K562 treated with DMSO at 1 percent for 12 hours (cell line): ENCODE data around the gene IGF2BP2. TPM values are rescaled to one million over a fixed set of nuclear protein-coding genes. Genes with fewer than 3 reads are reported as not detected.

Experiments used
- total RNA-seq: library from RNA; unstranded; fragments of 300-600 nt; gene quantifications from 2 replicates; pipeline ENCODE4 v1.2.3, GENCODE V29; 2022; ENCODE audit not compliant: insufficient read depth

Gene IGF2BP2
- total RNA-seq = 7.9 and 22.7 TPM in 2 replicates

DNA sequence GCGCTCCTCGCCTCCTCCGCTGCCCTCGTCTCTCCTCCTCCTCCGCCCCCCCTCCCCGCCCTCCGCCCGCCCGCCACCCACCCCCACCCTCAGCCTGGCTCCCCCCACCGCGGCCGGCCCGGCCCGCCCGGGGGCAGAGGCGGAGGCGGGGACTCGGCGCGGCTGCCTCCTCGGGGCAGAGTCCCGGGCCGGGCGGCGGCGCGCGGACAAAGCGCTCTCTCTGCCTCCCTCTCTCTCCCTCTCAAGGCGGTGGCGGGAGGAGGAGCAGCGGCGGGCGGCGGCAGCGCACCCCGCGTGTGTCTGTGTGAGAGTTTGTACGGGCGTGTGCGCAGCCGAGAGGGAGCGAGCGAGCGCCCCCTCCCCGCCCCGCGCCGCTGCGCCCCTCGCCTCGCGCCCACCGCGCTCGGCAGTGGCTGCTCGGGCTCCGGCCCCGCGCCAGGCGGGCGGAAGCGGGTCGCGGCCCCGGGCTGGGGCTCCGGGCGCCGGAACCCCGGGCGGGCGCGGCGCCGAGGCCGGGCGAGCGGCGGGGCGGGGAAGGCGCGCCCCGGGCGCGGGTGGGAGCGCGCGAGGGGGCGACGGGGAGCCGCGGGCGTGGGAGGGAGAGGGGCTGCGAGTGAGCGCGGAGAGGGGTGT, at the start of gene IGF2BP2:
TSS of gene IGF2BP2 (minus strand) at position 37 of the 633 bp plus-strand sequence. CDS start 82 bp downstream, outside the sequence.

Other genes starting within 250 kb of the IGF2BP2 start
- gene SENP2, start 238.7 kb downstream of the IGF2BP2 start, total RNA-seq = 18.3 and 39.7 TPM in 2 replicates
- 82.4 and 113 TPM in 2 replicates for gene TRA2B, start 113.0 kb upstream of the IGF2BP2 start, total RNA-seq